Nasal cavity respiratory epithelium epithelial cell of viscerocranial mucosa (primary cell): Measurements from ENCODE around the gene FOXRED1. TPM values are rescaled to one million over a fixed set of nuclear protein-coding genes. Genes with fewer than 3 reads are reported as not detected.

Source experiments
- total RNA-seq: library from RNA; depleted of rRNA; stranded (reverse); fragments of >200 nt; gene quantifications from 2 replicates; pipeline ENCODE4 v1.2.3, GENCODE V29; 2014

FOXRED1 gene
- 10.5 and 12.3 TPM in 2 replicates for total RNA-seq

GRCh38 chr11:126268708-126269579, at the start of gene FOXRED1, which contains the start of gene SRPRA:
TSS of gene FOXRED1 (plus strand) at chr11:126269154. CDS start at chr11:126269207, 53 bp downstream.
TSS of gene SRPRA (minus strand) at chr11:126268895. CDS start at chr11:126268804, 91 bp downstream.

GRCh38 chr11:126282736-126283591, 14.0 kb downstream of the FOXRED1 start, which contains the start of gene TIRAP:
TSS of gene TIRAP (plus strand) at chr11:126283093. CDS start at chr11:126290895, 7,802 bp downstream.

GRCh38 chr11:126303623-126304456, 34.9 kb downstream of the FOXRED1 start, which contains the start of gene DCPS:
TSS of gene DCPS (plus strand) at chr11:126304060. CDS start at chr11:126304081, 21 bp downstream.

Other genes starting within 250 kb of the FOXRED1 start
- gene CDON, start 206.3 kb upstream of the FOXRED1 start, total RNA-seq = 2.1 and 5.3 TPM in 2 replicates
- gene RPUSD4, start 57.5 kb upstream of the FOXRED1 start, total RNA-seq = 29.4 and 33.0 TPM in 2 replicates
- gene FAM118B, start 57.4 kb upstream of the FOXRED1 start, total RNA-seq = 17.4 and 23.8 TPM in 2 replicates
- gene SRPRA, start 259 bp upstream of the FOXRED1 start, total RNA-seq = 107 and 108 TPM in 2 replicates
- 4.1 and 5.0 TPM in 2 replicates for gene TIRAP, start 13.9 kb downstream of the FOXRED1 start, total RNA-seq
- gene DCPS, start 34.9 kb downstream of the FOXRED1 start, total RNA-seq = 7.5 and 9.2 TPM in 2 replicates
- gene ST3GAL4, start 86.5 kb downstream of the FOXRED1 start, total RNA-seq = 9.2 and 16.8 TPM in 2 replicates